GM21423 (cell line): ENCODE measurements around the gene EPHA7.

Experiments
- ATAC-seq: cut with Tn5 transposase; IDR thresholded peaks from one replicate; pipeline ENCODE4 v1.9.1; 2021; ENCODE audit warnings: mild to moderate bottlenecking, moderate library complexity; ENCODE audit not compliant: unreplicated experiment

The EPHA7 gene

DNA sequence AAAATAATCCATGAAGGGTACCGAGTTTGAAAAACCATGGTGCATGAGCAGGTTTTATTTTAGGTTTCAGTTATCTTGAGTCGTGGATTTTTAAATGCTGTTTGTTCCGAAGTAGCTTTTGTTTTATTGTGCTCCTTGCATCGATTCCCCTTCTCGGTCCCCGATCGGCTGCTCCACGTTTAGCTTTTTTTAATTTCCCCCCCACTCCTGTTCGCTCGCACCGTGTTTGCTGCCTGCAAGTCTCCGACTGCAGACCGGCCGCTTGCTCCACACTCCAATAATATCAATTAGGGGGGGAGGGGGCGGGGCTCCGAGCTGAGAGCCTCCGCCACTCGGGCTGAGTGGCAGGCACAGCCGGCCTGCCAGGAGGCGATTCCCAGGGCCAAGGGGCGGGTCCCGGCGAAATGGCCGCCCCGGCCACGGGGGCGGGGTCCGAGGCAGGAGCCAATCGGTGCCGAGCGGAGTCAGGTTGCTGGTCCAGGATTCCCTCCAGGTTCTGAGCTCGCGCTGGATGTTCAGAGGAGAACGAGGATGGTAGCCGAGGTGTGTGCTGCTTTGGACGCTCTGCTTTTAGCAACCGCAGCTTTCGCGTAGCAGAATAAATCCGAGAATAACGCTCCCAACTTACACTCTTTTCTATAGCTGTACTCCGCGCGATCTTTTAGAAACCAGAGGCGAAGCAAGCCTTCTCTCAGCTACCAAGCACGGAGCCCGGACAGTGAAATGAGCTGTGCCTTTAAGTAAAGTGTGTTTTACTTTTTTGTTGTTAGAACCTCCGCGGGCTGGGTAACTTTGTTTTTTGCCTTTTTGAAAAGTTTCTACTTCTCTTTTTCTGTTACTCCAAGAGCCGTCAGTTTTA, at the start of gene EPHA7:
TSS of gene EPHA7 (minus strand) at position 256 of the 859 bp plus-strand sequence. CDS start at position 38, 218 bp downstream.
- peak; percentile 95 for ATAC-seq

DNA sequence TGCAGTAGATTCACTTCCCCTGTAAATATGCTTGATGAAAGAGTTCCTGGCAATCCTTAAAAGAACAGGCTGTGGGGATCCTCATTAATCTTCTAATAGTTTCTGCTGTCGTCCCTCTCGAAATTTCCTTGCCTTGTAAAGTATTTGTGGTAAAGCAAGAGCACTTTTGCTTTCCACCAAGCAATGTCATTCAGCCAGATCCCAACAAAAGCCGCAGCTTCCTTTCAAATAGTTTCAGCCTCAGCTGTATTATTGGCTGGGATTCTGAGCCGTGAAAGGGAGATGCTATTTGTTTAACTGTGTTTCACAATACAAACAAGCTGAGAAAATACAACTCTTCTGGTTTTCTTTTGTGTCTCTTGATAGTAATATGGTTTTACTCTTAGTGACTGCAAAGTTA, 48.9 kb upstream of the EPHA7 start:
- no peak for ATAC-seq

DNA sequence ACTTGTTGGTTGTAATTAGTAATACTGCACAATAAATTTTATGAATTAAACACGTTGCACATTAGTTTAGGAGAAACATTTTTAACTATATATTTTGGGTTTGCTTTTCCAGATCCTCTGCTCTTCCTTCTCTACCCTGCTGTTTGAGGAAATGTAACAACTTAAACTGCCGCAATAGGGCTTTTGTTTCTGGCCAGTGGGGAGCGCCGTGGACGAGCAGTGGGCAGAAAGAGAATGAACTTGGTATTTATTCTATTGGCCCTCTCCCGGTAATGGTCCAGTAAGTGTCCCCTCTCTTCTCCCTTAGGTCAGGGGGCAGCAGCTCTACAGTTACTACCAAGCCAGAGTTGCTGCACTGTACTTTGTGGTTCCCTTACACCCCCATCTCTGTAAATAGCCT, 35.2 kb upstream of the EPHA7 start:
- no peak for ATAC-seq

DNA sequence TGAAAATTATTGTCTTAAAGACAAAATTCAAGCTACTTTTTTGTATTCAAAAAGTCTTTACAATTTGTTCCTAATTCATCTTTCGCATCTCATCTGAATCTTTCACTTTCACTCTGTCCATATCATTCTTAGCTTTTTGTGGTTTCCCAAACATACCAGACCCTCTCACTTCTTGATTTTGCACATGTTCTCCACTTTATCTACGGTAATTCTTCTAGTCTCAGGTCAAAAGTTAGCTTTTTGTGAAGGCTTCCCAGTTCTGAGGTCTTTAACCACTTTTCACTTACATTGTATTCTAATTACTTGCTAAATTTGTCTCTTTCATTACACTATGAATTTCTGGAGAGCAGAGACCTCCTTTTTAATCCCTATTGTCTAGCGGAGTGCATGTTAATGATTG, 34.6 kb upstream of the EPHA7 start:
- ATAC-seq: peak; percentile 85

DNA sequence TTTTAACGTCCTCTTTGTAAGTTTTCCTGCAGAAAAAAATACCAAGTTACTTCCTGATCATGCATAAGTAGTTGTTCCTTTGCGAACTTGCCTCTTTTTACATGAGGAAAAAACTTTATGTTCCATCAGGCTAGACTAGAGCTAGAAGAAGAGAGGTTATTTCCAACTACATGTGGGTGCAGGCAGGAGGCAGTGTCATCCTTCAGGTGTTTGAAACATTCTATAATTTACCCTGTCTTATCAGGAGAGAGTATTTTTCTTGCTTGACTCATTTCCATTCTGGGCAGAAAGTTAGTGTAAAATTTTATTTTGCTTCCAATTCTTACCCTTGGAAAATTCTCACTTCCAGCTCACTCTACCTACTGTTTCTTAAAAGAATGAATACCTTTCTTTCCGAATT, 28.5 kb upstream of the EPHA7 start:
- no peak for ATAC-seq

DNA sequence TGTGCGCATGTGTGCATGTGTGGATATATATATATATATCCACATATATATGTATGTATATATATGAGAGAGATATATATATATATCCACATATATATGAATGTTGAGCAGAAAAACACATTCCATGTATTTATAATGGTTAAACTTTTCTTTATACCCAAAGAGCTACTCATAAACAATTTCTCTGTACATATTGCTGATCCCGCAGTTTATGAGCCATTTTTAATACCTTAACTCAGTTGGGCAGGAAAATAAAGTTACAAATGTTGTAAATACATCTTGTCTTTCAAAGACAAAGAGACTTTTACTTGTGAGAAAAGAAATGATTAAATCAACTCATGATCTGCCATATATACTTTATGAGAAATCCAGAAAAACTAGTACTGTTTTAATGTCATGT, 18.1 kb upstream of the EPHA7 start:
- ATAC-seq: no peak

DNA sequence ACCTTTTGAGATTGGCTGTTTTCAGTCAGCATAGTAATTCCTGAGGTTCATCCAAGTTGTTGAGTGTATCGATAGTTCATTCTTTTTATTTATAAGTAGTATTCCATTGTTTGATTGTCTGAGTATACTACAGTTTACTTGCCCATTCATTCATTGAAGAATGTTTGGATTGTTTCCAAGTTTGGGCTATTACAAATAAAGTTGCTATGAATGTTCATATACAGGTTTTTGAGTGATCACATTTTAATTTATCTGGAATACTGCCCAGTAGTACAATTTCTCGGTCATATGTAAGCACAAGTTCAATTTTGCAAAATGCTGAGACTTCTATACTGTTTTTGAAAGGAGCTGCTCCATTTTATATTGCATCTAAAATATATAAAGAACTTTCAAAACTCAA, 14.2 kb upstream of the EPHA7 start:
- ATAC-seq: no peak

DNA sequence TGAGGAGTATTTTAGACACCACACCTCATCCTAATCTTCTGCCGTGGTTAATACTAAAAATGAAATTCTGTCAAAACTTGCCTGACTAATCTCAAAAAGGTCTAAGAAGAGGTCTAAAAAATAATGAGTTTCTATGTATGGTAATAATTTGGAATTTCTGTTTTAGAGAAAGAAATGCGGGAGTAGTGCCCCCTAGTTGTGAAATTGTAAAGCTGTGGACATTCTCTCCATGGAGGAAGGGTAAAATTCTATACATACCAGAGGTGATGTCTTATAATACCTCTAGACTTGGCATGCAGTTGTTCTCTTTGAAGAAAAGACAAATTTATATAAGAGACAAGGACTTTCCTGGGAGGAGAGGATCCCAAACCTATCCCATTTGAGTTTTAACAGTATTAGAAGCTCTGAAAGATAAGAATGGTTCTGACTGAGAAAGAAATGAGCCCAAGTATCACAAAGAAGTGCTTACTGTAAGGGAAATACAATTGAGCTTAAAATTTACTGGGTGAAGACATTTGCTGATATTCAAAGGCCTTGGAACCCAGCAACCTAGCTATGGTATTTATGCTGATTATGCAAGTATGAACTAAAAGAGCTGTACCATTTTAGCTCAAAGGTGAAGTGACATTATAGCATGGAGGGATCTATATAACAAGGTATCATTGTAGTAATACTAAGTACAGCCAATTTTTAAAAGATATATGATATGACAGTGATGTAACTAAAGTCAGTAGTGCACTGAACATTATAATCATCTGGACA, 5.1 kb upstream of the EPHA7 start:
- ATAC-seq: no peak

DNA sequence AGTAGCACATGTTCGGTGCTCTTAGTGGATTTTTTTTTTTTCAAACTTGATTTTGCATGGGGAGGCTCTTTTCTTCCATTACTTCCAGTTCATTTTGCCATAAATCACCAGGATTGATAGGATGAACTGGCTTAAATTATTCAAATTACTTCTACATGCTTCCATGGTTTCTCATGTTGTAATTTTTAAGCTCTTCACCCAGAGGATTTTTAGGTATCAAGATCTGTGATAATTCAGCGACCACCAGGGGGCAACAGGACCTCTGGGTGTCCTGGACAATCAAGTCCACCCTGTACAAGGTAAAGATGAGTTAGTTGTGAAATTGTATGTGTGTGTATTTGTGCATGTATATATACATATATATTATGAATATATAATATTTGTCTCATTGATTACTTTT, 4.2 kb upstream of the EPHA7 start:
- ATAC-seq: no peak

DNA sequence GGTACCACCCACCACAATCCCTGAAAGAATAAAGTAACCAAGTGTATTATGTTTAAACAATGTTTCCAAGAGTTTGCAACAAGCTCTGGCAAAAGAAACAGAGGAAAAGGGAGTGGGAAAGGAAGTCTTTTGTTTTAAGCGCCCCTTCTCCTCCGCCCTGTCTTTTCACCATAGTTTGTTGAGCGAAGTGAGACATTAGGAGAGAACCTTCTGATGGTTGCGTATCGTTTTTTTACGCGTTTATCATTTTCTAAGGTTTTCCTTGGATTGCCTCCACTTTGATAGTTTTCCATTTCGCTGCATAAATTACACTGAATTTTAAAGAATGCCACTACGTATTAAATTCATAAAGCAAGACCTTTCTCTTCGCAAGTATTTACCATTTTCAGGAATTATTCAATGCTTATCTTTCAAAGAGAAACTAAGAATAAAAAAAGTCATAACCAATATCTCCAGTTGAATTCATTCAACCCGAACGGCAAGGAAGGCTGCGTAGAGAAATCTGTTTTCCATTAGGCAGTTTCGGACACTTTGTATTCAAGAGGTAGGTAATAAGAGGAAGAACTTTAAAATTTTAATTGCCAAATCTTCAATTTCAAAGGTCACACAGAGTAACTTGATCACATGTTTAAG, 920 bp upstream of the EPHA7 start:
- no peak for ATAC-seq

DNA sequence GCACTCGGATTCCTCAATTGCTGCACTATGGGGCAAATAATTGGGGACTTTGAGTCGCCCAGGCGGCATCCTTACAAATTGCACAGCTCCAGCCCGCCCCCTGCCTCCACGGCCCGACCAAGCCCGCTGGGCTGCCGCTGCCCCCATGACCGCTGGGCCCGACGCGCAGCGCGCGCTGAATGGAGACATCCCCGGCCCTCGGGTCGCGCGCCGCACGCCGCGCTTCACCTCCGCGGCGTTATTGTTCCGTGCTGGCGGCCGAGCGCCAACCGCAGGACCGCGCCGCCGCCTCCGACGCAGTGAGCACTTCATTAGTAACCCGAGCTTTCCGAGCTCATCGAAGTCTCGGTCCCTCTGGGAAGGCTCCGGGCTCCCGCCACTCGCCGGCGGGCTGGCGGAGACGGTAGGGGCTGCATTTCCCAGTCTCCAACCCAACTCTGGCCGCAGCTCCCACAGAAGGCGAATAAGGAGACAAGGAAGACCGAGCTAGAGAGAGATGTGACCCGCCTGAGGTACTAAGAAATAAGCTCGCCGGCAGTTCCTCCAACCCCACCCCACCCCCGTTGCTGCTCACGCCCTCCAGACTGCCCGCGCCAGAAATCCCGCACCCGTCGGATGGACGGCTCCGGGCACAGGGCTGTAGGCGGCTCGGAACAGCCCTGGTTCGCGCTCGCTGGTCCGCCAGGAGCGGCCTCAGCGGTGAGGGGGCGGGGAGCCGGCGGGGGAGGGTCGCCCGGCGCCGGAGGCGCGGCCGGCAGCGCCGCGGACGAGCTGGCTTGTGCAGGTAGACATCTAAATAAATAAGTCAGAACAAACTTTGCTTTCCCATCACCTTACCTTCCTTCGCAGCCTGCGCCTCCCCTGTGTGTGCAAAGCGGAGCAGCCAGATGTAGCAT, 703 bp downstream of the EPHA7 start:
- no peak for ATAC-seq

DNA sequence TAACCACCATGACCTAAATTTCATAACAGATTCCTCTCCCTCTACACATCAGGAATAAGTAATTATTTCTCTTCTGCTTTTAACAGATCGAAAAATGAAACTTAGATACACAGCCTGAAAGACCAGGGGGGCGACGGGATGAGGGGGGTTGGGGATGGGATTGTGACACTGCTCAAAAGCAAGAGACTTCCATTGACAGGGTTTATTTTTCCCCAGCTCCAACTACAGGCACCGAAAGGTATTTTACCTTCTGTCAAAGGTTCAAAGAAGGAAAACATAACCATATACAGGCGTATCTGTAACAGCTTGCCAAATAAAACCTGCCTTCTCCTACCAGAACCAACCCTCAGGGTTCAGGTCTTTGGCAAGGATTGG, 1.3 kb downstream of the EPHA7 start:
- ATAC-seq: no peak

DNA sequence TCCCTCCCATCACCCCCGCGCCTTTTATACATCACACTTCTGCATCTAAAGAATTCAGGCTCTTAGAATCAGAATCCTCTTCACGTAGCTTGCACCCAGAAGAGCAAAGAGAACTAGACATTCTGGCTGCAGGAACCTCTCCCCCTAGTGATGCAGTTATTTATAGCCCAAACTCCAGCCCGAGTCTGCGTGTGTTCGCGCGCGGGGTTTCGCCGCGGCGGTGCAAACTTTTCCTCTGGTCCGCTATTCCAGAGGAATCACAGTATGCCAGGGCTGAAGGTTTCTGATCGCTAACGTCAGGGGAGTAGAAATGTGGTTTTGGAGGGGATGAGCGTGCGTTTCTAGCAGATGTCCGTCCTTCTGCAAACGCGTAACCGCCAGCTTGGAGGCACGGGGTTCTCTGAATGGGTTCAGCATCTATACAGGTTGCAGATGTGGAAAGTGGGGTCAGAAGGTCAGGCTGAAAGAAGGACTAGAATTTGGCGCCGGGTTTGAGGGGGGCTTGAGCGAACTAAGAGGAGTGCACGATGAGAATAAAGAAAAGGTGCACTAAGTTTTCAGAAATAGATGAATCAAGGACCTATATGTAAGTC, 1.8 kb downstream of the EPHA7 start:
- no peak for ATAC-seq

DNA sequence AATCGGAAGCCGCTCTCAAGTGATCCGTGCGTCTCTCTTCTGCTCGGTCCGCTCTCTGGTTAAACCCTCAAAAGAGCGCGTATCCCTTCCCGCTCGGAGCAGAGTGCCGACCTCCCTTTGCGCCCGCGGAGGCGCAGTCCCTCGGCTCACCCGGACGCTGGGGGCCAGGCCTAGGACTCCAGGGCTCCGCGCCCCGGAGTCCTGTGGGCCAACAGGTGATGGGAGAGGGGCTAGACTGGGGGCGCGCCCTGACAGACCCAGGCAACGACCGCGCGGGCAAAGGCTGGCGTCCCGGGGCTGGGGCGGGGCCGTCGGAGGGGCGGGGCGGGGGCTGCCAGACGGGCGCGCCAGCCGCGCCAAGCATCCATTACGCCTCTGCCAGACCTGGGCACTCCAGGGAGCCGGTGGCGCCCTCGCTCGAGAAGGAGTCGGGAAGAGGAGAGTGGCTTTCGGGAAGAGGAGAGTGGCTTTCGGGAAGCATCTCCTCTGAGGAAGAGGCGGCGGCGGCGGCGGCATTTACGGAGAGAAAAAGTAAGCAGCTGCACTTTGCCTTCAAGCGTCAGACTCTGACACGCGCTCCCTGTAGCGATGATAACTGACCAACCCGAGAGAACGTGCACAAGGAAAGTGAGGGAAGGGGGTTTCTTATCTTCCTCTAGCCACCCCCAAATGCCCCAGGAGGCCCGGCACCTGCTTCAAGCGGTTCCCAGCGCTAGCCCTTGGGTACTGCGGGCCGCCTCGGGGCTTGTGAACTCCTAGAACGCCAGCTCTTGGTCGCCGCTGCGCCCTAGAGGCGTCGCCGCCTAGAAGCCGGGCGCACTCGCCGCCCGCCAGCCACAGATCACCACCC, 2.6 kb downstream of the EPHA7 start:
- ATAC-seq: no peak

DNA sequence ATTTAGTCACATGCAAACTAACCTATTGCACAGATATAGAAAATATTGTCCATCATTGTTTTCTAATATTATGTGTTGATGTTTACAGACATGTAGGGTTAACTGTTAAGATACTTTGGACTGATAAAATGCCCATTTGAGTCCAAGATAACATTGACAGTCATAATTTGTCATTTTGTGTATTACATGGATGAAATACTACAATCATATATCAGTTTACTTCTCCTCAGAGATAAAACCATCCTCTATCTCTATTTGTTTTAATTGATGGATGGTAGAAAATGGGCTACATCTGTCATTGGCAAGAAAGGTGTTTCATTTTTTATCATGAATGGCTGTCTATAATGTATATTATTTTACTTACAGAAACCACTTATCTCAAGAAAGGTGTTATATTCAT, 6.2 kb downstream of the EPHA7 start:
- no peak for ATAC-seq

DNA sequence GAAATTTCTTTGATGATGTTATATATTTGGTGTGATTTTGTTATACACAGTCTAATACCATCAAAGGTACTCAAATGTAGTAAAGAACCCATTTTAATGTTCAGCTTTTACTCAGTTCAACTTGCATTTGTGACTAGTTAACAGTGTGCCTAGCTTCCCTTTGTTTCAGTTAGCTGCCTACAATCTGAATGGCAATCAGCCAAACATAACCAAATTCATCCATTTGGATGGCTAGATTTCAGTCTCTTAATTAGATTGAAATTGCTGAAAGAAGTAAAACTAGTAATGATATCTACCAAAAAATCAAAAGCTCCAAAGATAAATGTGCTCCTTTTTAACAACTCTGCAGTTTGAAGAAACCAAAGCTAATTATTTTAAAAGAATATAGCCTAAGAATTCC, 6.9 kb downstream of the EPHA7 start:
- no peak for ATAC-seq

DNA sequence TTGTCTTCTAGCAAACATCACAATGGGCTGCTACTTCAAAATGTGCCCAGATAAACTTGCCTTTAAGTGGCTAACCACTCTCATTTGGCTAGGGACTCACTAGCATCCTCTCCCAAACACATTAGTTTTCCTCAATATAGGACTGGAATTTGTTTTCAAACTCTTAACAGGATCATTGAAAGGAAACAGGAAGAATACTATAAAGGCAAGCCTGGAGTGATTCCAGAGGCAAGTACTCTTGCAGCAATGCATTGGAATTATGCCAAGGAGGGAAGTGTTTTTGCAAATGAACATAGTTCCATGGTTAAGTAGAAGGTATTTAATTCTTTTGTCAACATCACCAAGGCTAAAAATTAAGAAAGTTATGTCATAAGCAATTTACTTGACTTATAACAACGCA, 12.2 kb downstream of the EPHA7 start:
- no peak for ATAC-seq

DNA sequence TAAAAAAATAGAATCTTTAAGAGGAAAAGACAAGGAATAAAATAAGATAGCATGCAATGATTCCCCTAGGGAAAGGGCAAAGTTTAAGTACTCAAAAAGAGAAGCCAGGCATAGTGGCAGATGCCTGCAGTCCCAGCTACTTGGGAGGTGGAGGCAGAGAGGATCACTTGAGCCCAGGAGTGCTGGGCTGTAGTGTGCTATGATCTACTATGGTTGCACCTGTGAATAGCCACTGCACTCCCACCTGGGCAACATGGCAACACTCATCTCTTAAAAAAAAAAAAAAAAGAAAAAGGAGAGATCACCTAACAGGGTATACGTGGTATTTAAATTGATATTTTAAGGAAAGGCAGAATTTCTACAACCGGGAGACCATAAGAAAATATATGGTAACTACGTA, 16.0 kb downstream of the EPHA7 start:
- no peak for ATAC-seq

DNA sequence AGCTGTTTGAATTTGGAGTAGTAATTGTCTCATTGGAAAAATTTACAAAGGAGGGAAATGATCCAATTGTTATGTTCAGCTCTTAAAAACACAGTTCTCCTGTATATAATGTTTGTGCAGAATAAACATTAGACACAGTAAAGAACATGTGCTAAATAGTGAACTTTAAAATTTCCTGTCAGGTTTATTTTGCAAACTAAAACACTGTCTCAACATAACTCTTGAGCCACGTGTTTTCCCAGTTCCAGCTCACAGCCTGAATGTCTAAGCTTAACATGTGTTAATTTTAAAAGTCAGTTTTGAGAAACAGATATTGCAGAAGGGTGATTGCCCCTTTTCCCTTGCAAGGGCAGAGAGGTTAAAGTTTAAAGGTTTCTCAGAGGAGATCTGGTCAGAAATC, 20.6 kb downstream of the EPHA7 start:
- no peak for ATAC-seq

DNA sequence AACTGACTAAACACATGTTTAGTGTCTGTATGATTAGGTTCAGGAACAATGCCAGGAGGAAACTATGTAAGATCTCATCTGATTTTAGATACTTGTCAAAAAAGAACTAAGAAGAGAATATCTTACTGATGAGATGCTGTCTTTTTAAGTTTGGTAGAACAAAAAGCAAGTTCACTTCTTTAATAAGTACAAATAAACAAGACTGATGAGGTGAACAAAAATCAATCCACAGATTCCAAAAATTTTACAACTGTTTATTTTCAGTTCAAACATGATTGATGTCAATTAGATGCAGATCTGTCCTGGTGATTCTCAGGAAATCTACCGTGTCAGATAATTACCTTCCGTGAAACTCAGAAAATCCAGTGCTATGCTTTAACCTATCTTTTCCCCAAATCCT, 24.9 kb downstream of the EPHA7 start:
- no peak for ATAC-seq
